Loucy (cell line): Measurements from ENCODE around the gene BCHE.

Experiments used
- EZH2phosphoT487 ChIP-seq: fragments of 200-600 bp; IDR thresholded peaks from 2 replicates; pipeline ENCODE4 v1.6.1; 2018; ENCODE audit warnings: antibody characterized with exemption, mild to moderate bottlenecking, moderate library complexity, borderline replicate concordance
- TF ChIP-seq, protein P1 (sequence below): fragments of 200-600 bp; sonication (generic); conservative IDR thresholded peaks from 2 replicates; pipeline ENCODE4 v1.5.1; 2014; ENCODE audit warnings: mild to moderate bottlenecking, antibody characterized with exemption, low read length

DNA sequence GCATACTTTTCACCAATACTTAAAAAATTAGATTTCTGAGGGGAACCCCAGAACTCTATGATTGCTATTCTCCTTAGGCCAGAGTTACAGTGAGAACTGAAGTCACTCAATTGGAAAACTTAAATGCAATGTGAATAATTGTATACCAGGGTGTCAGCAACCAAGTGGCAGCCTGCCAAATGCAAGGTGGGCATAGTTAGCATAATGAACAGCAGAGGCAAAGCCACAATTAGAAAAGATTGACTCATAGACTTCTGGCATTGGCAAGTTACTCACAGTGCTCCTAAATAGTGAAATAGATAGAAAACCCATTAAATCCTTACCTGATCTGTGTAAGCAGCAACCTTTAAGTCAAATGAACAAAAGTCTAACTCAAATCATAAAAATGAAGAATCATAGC, 94.9 kb downstream of the BCHE start:
- TF ChIP-seq, protein P1, sequence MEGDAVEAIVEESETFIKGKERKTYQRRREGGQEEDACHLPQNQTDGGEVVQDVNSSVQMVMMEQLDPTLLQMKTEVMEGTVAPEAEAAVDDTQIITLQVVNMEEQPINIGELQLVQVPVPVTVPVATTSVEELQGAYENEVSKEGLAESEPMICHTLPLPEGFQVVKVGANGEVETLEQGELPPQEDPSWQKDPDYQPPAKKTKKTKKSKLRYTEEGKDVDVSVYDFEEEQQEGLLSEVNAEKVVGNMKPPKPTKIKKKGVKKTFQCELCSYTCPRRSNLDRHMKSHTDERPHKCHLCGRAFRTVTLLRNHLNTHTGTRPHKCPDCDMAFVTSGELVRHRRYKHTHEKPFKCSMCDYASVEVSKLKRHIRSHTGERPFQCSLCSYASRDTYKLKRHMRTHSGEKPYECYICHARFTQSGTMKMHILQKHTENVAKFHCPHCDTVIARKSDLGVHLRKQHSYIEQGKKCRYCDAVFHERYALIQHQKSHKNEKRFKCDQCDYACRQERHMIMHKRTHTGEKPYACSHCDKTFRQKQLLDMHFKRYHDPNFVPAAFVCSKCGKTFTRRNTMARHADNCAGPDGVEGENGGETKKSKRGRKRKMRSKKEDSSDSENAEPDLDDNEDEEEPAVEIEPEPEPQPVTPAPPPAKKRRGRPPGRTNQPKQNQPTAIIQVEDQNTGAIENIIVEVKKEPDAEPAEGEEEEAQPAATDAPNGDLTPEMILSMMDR = no peak
- no peak for TF ChIP-seq EZH2phosphoT487
